GM21381 (cell line): Measurements from ENCODE around the gene ADGRG3.

Experiments
- ATAC-seq: cut with Tn5 transposase; IDR thresholded peaks from one replicate; pipeline ENCODE4 v1.9.1; 2021; ENCODE audit warnings: mild to moderate bottlenecking, moderate library complexity; ENCODE audit not compliant: unreplicated experiment

ADGRG3 gene

DNA sequence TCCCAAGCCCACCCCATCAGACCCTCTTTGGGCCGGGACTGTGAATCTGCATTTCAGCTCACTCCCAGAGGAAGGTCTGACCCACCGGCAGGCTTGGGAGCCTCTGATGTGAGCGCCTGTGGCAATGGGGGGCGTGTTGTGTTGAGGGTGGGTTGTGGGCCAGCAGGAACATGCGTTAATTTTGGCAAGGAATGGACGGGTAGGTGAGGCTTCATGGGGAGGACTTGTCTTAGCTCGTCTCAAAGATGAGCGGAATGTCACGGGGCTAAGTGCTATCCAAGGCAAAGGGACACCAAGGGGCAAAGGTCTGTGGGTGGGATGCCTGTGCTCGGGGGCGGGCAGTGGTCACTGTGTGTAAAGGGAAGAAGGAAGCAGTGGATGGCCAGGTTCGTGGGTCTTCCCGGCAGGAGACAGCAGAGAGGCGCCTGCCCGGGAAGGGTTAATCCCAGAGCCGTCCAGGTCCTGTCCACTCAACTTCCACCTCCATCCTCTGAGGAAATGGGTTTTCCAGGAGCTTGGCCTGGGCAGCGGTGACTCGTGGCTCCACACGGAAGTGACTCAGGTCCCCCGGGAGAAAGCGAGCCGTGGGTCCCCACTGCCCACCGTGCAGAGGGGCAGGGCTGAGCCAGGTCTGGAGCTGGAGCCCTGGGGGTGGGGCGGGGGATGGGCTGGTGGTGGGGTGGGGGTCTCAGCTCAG, 22.3 kb upstream of the ADGRG3 start:
- ATAC-seq, result no peak

DNA sequence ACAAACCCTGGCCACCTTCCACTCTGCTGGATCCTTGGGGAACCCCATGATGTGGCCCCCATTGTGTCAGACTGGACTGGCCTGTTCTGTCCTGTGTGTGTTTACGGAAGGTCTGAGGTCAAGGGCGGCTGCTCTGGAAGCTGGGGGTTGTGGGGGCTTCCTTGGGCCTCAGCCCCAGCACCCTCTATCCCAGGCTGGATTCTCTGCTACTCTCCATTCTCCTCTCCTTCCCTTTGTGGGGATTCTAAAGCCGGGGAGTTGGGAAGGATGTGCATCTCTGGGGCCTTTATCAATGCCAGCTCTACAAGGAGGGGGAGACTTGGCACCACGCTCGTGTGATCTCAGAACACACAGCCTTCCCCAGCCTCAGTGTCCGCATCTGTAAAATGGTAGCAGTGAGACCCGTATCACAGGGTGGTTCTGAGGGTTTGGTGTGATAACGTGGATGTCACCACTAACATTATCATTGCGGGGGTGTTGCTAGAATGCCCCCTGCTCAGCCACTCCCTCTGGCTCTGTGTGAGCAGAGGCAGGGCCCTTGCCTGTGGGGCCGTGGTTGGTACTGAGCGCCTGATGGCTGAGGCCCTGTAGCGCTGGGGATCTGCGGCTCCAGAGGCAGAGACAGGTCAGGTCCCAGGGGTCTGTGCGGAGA, 21.6 kb upstream of the ADGRG3 start:
- no peak for ATAC-seq

DNA sequence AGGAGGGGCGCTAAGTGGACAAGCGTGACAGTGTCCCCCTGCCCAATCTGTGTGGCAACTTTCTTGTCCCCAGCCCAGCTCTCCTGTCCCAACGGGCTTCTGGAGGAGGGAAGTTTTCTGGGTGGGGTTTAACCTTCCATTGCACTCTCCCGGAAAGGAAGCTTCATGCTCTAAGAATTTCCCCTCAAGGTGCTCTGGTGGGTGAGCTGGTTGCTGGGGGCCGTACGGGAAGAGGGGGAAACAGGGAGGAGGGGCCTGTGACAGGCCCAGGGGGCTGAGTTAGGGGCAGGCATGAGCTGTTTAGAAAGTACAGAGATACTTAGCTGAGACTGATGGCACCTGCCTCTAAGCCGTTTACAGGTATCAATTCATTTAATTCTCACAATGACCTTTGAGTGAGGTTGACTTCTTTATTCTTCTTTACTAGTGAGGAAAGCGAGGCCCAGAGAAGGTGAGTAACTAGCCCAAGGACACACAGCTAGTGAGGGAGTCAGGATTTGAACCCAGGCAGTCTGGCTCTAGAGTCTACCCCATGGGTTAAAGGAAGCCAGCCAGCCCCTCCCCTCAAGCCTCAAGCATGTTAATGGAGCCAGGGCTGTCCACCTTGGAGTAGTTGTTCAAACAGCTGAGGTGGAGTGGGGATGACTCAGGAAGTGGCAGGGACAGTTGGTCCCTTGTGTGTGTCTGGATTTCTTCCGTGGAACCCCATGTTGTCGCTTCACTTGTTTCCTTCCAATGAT, 20.8 kb upstream of the ADGRG3 start:
- no peak for ATAC-seq

DNA sequence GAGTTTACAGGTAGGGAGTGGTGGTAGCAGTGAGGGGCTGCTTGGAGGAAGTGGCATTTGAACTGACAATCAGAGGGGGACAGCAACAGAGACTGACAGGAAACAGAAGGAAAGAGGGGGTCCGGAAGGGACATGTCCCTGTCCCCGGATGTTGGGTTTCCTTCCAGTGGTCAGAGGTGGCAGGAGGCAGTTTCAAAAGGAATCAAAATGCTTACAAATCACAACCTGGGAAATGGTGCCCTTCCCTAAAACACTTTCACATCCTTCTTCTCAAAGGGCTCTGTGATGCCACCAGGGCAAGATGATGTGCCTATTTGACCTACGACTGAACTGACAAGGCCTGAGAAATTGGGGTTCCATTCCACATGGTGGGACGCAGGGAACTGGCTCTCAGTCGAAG, 20.0 kb upstream of the ADGRG3 start:
- ATAC-seq, result no peak

DNA sequence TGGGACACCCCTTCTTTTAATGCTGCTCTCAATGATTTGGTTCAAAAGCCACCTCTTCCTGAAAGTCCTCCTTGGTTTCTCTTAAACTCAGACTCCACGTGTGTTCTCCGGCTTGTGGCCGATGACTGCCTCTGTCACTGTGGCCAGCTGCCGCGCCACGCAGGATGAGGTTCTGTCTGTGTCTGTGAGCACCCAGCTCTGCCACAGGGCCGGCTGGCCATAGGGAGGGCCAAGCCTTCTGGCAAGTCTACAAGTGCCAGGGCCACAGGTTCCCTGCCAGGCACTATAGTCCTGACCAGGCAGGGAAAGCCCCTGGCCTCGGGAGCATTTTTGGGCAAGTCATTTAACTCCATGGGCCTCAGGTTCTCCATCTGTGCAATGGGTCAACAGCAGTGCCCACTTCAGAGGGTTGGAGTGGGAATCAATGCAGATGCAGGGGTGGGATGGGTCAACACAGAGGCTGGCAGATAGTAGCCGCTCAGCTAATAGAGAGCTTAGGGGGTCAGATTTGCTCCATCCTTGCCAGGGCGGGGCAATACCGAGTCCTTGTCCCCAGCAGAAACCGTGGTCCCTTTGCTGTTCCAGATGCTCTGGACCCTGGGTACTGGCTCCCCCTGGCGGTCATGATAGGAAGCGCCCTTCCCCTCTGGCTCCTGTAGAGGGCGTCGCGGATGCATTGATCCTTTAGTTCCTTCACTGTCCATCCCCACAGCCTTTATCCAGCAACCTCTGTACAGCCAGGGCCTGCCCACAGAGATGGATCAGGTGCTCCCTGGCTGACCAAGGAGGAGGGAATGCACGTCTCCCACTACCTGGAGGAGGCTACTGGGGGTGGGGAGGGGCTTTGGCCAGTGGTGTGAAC, 19.3 kb upstream of the ADGRG3 start:
- ATAC-seq, result peak; percentile 56

DNA sequence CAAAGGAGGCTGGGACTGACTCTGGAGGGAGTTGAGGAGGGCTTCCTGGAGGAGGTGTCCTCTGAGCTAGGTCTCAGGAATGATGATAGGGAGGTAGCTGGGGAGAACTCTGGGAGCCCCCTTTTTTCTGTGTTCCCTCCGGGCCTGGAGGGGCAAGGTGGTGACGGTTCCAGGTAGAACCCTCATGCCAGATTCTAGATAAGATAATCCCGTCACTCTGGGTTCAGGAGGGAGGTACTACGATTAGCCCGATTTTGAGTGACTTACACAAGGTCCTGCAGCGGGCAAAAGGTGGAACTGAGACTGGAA, 18.7 kb upstream of the ADGRG3 start:
- no peak for ATAC-seq

DNA sequence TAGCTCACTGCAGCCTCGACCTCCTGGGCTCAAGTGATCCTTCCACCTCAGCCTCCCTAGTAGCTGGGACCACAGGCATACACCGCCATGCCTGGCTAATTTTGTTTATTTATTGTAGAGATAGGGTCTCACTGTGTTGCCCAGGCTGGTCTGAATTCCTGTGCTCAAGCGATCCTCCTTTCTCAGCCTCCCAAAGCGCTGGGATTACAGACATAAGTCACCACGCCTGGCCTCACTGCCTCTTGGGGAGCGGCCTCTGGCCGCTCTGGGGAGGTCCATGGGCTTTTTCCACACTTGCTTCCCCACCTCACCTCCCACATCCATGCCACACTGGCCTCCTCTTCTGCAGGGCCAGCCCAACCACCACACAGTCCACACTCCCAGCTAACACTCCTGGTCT, 18.3 kb upstream of the ADGRG3 start:
- ATAC-seq, result no peak

DNA sequence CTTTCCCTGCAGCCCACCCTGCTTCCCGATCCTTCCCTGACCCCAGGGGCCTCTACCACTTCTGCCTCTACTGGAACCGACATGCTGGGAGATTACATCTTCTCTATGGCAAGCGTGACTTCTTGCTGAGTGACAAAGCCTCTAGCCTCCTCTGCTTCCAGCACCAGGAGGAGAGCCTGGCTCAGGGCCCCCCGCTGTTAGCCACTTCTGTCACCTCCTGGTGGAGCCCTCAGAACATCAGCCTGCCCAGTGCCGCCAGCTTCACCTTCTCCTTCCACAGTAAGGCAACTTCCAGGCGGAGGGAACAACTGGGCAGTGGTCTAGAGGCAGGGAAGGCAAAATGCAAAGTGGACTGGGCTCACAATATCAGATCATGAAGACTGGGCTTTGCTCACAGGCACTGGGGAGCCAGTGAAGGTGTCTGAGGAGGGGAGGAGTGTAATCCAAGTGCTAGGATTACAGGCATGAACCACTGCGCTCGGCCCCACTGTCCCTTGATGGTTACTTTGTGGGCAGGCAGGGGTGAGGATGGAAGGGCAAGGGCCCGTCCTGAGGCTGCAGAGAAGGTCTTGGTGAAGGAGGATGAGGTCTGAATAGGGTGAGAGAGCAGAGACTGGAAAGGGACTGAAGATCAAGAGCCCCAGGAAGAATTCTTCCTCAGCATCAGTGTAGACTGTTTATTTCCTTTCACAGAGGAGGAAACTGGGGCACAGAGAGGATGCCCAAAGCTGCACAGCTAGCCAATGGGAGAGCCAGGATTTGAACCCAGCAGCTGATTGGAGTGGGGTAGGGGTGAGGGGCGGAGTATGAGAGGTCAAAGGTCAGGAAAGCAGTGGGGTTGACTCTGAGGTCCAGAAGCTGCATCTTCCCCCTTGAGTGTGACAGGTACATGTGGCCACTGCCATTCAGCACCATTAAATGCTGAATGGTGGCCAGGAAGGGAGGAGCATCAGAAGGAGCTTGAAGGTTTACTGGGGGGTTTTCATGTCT, 16.5 kb upstream of the ADGRG3 start:
- ATAC-seq, result no peak

DNA sequence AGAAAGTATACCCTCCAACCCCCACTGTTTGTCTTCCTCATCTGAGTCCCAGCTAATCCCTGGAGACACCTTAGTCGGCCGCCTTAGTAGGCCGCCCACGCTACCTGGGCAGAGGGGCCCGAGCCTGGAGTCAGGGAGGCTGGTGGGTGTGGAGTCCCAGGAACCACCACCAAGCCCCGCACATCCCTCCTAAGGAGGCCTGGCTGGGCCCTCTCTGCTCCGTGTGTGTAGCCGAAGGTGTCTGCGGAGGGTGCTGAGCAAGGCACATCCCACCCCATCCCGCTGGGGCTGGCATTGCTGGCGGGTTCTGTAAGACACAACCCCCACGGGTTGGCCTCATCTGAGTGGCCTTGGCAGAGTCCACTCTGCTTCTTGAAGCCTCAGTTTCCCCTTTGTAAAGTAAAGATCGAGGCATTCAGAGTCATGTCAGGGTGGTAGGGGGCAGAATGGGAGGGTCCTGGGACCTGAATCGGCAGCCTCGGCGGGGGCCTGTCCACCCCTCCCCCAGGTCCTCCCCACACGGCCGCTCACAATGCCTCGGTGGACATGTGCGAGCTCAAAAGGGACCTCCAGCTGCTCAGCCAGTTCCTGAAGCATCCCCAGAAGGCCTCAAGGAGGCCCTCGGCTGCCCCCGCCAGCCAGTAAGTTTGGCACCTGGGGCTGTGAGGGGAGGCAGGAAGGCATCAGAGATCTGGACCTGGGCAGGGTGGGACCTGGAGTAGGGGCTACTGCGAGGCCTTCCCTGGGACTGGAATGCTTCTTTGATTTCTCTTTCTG, 15.2 kb upstream of the ADGRG3 start:
- ATAC-seq, result no peak

DNA sequence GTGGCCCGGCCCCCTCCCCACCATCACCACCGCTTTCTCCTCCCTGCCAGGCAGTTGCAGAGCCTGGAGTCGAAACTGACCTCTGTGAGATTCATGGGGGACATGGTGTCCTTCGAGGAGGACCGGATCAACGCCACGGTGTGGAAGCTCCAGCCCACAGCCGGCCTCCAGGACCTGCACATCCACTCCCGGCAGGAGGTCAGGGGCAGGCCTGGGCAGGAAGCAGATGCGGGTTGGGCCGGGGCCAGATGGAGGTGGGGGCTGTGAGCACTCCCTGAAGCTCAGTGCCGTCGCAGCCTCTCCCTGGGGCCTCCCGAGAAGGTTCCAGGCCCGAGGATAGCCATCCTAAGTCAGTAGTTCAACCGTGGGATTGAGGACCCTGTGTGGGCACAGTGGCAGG, 14.2 kb upstream of the ADGRG3 start:
- no peak for ATAC-seq

DNA sequence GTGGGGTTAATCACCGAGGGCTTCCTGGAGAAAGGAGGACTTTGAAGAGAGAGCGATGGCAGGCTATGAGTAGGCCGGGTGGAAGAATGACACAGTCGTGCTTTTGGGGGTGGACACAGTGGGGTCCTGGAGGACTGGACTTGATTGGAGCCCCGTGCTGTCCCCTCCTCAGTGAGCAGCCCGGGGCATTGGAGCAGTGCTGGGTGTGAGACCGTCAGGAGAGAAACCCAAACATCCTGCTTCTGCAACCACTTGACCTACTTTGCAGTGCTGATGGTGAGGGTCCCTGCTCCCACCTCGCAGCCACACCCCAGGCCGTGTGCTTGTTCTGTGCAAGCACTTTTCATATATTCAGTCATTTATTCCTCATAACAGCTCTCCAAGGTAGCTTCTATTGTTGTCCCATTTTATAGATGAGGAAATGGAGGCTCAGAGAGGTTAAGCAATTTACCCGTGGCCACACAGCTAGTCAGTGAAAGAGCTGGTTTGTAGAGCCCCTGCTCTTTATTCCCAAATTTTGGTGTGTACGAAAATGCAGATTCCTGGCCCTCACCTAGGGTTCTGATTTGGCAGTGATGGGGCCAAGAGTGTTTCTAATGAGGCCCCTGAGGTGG, 11.7 kb upstream of the ADGRG3 start:
- no peak for ATAC-seq

DNA sequence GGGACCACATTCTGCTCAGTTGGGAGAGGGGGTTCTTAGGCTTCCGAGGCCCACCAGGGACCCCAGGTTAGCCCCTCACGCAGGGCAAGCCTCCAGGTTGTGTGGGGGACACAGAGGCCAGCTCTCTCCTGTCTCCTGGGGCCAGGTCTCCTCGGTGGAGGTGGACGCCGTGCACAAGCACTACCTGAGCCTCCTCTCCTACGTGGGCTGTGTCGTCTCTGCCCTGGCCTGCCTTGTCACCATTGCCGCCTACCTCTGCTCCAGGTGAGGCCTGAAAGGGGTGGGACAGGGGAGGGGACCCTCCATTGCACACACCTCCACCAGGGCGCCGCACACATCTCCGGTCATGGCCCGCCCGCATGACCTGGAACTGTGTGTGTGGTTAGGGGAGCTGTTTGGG, 10.9 kb upstream of the ADGRG3 start:
- ATAC-seq, result no peak

DNA sequence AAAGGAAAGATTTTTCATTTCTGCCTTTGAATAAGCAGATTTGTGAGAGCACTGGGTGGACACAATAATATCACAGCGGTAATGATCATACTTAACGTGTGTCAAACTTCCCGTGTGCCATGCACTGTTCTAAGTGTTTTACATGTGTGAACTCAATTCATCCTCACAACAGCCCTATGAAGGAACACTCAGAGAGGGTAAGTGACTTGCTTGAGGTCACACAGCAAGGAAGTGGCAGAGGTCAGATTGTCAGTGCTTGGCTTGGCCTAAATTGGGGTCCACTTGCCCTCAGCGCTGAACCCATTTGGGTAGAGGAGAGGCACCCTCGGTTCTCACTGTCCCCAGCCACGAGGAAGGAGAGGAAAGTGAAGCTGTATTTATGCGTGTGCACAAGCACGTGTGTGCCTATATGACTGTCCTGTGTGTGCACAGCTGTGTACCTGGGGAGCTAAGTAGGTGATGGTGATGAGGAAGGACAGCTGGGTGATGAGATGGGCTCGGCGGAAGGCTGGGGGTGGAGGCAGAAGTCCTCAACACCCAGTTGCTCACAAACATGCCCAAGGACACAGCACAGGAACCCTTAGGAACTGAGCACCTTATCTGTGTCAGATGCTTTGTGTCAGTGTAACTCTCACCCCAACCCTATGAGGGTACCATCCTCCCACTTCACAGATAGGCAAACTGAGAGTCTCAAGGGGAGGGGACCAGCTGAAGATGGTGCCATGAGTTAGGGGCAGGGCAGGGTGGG, 9.8 kb upstream of the ADGRG3 start:
- ATAC-seq, result no peak

DNA sequence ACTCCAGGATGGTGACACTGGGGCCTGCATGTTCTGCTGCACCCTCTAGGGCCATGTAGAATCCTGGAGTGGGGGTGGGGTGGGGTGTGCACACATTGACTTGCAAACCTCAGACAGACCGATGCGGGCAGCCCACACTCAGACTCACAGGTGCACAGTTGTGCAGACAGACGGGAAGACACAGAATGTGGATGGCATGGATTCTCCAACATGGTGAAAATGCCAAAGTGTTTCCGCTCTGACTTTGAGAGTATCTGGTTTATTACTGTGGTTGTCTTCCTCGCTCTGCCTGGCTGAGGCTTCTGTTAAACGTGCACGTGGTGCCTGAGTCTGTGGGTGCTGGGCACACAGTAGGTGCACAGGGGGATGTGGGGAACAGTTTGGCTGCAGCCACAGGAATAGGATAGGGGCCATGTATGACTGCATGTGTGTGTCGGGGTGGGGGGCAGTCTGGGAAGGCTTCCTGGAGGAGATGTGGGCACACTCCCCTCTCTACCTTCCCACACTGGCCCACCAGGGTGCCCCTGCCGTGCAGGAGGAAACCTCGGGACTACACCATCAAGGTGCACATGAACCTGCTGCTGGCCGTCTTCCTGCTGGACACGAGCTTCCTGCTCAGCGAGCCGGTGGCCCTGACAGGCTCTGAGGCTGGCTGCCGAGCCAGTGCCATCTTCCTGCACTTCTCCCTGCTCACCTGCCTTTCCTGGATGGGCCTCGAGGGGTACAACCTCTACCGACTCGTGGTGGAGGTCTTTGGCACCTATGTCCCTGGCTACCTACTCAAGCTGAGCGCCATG, 9.0 kb upstream of the ADGRG3 start:
- ATAC-seq, result no peak

DNA sequence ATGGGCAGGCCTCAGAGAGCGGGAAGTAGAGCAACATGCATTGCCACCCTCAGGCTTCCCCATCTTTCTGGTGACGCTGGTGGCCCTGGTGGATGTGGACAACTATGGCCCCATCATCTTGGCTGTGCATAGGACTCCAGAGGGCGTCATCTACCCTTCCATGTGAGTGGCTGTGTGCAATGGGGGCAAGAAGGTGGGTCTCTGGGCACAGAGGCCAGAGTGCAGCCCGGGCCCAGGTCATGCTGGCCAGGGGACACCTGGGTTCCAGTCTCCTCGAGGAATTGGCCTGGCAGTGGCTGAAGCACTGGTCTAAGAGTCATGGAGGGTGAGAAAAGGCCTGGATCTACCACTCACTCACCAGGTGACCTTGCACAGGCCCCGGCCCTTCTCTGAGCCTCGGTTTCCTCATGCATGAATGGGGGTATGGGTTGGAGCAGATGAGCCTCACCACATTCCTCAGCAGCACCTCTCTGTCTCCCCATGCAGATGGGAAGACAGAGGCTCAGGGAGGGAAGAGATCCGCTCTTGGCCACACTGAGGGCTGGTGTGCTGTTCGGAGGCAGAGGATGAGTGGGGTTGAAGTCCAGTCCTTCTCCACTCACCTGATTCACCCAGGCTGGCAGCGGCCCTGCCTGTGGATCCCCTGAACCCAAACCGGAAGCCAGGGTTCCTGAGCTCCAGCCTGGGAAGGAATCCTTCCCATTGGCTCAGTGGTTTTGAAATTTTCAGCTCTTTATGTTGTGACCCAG, 7.2 kb upstream of the ADGRG3 start:
- no peak for ATAC-seq

DNA sequence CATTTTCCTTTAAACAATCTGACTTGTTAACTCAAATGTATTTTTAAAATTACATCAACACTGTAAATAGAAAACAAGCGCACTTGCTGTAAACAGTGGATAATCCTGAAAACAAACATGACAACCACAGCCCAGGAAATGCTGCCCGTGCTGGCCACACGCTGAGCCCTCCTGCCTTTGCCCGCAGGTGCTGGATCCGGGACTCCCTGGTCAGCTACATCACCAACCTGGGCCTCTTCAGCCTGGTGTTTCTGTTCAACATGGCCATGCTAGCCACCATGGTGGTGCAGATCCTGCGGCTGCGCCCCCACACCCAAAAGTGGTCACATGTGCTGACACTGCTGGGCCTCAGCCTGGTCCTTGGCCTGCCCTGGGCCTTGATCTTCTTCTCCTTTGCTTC, 6.6 kb upstream of the ADGRG3 start:
- ATAC-seq, result no peak
